MM.1S (cell line): ENCODE results near the gene BCL7B.

Experiments
- DNase-seq: peaks from one replicate; pipeline ENCODE4 v3.0.0-alpha.2; 2015
- H2AFZ ChIP-seq: fragments of 300-600 bp; sonication (generic); 2 replicates; pipeline ENCODE4 v1.6.0; 2016; ENCODE audit warnings: antibody characterized with exemption, low read length
- H3F3A ChIP-seq: fragments of 300-600 bp; sonication (generic); 2 replicates; pipeline ENCODE4 v1.6.1; 2016; ENCODE audit warnings: mild to moderate bottlenecking, antibody characterized with exemption, low read length, moderate library complexity, mixed read lengths; ENCODE audit not compliant: insufficient read depth
- H3K27ac ChIP-seq: fragments of 300-600 bp; sonication (generic); 2 replicates; pipeline ENCODE4 v1.5.1; 2016; ENCODE audit warnings: mild to moderate bottlenecking, low read length
- H3K27me3 ChIP-seq: fragments of 300-600 bp; sonication (generic); replicated peaks from 2 replicates; pipeline ENCODE4 v1.6.0; 2016; ENCODE audit warnings: low read length; ENCODE audit not compliant: insufficient read depth
- H3K36me3 ChIP-seq: fragments of 300-600 bp; sonication (generic); replicated peaks from 2 replicates; pipeline ENCODE4 v1.6.1; 2016; ENCODE audit warnings: mild to moderate bottlenecking, low read length, mixed read lengths; ENCODE audit not compliant: insufficient read depth
- H3K4me1 ChIP-seq: fragments of 300-600 bp; sonication (generic); 2 replicates; pipeline ENCODE4 v1.6.1; 2016; ENCODE audit warnings: low read length, mixed read lengths
- H3K4me2 ChIP-seq: fragments of 300-600 bp; sonication (generic); 2 replicates; pipeline ENCODE4 v1.6.0; 2016; ENCODE audit warnings: low read depth, low read length
- H3K4me3 ChIP-seq: fragments of 300-600 bp; sonication (generic); 2 replicates; pipeline ENCODE4 v1.5.1; 2016; ENCODE audit warnings: low read length, mixed read lengths
- H3K79me2 ChIP-seq: fragments of 300-600 bp; sonication (generic); 2 replicates; pipeline ENCODE4 v1.6.1; 2016; ENCODE audit warnings: mixed run types, low read length, mixed read lengths
- H3K9ac ChIP-seq: fragments of 300-600 bp; sonication (generic); 2 replicates; pipeline ENCODE4 v1.6.1; 2016; ENCODE audit warnings: low read length, mixed read lengths
- H3K9me2 ChIP-seq: fragments of 300-600 bp; sonication (generic); replicated peaks from 2 replicates; pipeline ENCODE4 v1.6.1; 2016; ENCODE audit warnings: mild to moderate bottlenecking, low read length, mixed read lengths; ENCODE audit not compliant: insufficient read depth
- H3K9me3 ChIP-seq: fragments of 300-600 bp; sonication (generic); replicated peaks from 2 replicates; pipeline ENCODE4 v1.6.1; 2016; ENCODE audit warnings: mild to moderate bottlenecking, low read length, mixed read lengths; ENCODE audit not compliant: insufficient read depth
- H4K20me1 ChIP-seq: fragments of 300-600 bp; sonication (generic); 2 replicates; pipeline ENCODE4 v1.6.1; 2016; ENCODE audit warnings: mild to moderate bottlenecking, low read length, moderate library complexity, mixed read lengths; ENCODE audit not compliant: insufficient read depth
- CTCF ChIP-seq: fragments of 300-600 bp; sonication (generic); IDR thresholded peaks from 2 replicates; pipeline ENCODE4 v1.5.1; 2016; ENCODE audit warnings: antibody characterized with exemption, low read length, mixed read lengths
- EZH2 ChIP-seq: fragments of 300-600 bp; sonication (generic); optimal IDR thresholded peaks from 2 replicates; pipeline ENCODE3; 2017; ENCODE audit warnings: low read depth, mild to moderate bottlenecking, antibody characterized with exemption, low read length, mixed read lengths
- EZH2phosphoT487 ChIP-seq: fragments of 300-600 bp; sonication (generic); IDR thresholded peaks from 2 replicates; pipeline ENCODE4 v1.6.1; 2018; ENCODE audit warnings: antibody characterized with exemption, low read length

The BCL7B gene

GRCh38 chr7:73487486-73487885 lies 70.0 kb downstream of the BCL7B start:
- Histone ChIP-seq H3F3A (no peaks in the 10 kb centered on the region; the same call in 1 of the 2 replicates), H3K27me3 (no peaks in the 10 kb centered on the region), H3K79me2 (peaks cover 89% of the 10 kb centered on the region), H3K4me3 (no peak overlapping the region), H3K4me2 (no peak overlapping the region), H3K36me3 (peaks cover 10% of the 10 kb centered on the region; the same call in 1 of the 2 replicates), H3K9me3 (no peaks in the 10 kb centered on the region), H3K4me1 (no peaks in the 10 kb centered on the region), H3K27ac (no peak overlapping the region), H4K20me1 (0 out of 2 replicates have a peak, but pooled peaks cover under 1% of the 10 kb centered on the region), H2AFZ (no peak overlapping the region), H3K9me2 (no peaks in the 10 kb centered on the region), H3K9ac (no peak overlapping the region)
- no peak for TF ChIP-seq CTCF
- TF ChIP-seq EZH2phosphoT487 = no peak
- TF ChIP-seq EZH2 = no peak
- no peak for DNase-seq
